NCI-H187 (cell line): ENCODE results near the gene SUMO4.
"Not testable (repeated sequence)": the region's sequence is repeated elsewhere in the genome, so short reads cannot be mapped to it uniquely, and the experiment has no call there.

ENCODE experiments used
- DNase-seq, 2 experiments: peaks; one replicate each; lab custom pipeline; 2025; lab: John Stamatoyannopoulos, UW

SUMO4 gene

GRCh38 chr6:149431905-149432775, 32.1 kb downstream of the SUMO4 start:
- DNase-seq: peak; percentile 46 to 48

GRCh38 chr6:149433405-149433804, 33.3 kb downstream of the SUMO4 start:
- DNase-seq: no peak

DNA sequence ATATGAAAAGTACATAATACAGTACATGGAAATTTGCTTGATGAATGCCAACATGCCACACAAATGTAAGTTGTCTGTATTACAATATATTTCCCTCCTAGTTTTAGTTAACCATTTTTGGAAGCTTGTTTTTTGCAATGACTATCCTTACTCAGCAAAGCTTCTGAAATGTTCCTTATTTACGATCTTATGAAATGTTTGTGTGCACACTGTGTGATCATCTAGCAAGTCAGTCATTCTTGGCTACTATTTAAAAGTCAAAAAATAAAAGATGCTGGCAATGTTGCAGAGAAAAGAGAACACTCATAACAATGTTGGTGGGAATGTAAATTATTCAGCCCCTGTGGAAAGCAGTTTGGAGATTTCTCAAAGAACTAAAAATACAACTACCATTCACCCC, 33.8 kb downstream of the SUMO4 start:
- DNase-seq: no peak

DNA sequence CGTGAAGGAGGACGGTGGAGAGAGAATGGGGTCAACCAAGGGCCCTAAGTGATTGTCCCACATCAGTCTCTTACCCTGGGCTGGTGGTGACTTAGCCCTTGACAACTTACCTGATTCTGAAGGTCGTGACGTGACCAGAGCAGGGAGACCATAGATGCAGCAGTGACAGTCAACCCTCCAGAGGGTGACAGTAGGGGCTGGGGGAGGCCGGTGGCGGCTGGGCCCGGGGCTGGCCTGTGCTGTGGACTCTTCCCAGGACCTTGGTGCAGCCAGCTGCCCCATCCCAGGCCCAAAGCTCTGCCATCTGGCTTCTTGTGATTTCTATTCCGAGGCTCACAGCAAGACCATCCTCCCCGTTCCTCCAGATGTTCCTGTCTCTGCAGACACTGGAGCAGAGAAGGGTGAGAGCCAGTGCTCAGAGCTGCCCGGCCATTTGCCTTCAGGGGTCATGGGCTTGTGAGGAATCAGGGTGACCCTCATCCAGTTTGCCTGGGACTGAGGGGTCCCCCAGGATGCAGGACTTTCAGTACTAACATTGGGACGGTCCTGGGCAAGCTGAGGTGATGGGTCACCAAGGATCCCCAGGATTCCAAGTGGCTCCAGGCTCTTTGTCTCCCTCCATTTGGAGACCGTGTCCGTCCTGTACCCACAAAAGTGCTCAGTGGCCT, 36.0 kb downstream of the SUMO4 start:
- no peak for DNase-seq

GRCh38 chr6:149436647-149437046, 36.6 kb downstream of the SUMO4 start:
- no peak for DNase-seq

DNA sequence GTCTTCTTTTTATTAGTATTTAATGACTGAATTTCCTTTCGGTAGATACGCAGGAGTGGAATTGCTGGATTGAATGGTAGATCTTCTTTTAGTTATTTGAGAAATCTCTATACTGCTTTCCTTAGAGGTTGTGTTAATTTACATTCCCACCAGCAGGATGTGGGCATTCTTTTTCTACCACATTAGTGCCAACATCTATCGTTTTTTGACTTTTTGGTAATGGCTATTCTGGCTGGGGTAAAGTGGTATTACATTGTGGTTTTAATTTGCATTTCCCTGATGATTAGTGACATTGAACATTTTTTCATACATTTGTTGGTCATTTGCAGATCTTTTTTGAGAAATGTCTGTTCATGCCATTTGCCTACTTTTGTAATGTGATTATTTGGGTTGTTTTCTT, 37.1 kb downstream of the SUMO4 start:
- no peak for DNase-seq

DNA sequence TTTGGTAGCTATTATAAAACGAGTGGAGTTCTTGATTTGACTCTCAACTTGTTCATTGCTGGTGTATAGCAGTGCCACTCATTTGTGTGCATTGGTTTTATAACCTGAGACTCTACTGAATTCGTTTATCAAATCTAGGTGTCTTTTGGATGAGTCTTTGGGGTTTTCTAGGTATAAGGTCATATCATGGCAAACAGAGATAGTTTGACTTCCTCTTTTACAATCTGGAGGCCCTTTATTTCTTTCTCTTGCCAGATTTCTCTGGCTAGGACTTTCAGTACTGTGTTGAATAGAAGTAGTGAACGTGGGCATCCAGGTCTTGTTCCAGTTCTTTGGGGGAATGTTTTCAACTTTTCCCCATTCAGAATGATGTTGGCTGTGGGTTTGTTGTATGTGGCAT, 38.8 kb downstream of the SUMO4 start:
- DNase-seq: no peak

GRCh38 chr6:149439626-149440025, 39.6 kb downstream of the SUMO4 start:
- no peak for DNase-seq

GRCh38 chr6:149440735-149441671, 40.9 kb downstream of the SUMO4 start:
- no peak for DNase-seq

- no peak for DNase-seq
Measured at GRCh38 chr6:149441740-149442139, 41.7 kb downstream of the SUMO4 start.

DNA sequence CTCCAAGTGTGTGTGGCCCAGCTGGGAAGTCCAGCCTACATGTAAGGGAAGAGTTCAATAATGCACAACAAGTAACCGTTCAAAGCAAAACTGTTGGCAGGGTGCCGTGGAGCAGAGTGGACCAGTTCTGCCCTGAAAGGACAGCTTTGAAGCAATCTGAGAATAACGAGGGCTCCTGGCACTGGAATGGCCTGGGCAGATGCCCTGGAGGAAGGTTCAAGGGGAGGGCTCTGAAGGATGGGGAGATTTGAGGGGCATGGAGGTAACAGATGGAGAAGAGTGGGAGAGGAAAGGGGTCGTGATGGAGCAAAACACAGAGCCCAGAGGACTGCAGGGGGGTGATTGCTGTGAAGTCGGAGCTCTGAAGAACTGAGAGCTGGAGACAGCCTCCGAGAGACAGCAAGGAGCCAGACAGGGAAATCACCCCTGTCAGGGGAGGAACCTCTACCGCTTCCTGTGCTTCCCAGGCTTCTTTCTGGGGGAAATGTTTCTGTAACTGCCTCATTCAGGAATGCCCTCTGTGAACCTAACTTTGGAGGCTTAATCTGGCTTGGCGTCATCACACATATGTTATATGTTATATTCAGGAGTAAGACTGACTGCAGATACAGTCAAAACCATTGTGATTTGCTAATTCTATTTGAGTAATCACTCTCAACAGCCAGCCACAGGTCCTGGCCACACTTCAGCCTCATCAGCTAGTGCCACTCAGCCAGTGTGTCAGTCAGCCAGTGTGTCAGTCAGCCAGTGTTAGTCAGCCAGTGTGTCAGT, 43.5 kb downstream of the SUMO4 start:
- DNase-seq: no peak

- DNase-seq: not testable (repeated sequence)
Measured at GRCh38 chr6:149444360-149445094, 44.5 kb downstream of the SUMO4 start.

- no peak for DNase-seq
Measured at GRCh38 chr6:149445095-149445466, 45.0 kb downstream of the SUMO4 start.

DNA sequence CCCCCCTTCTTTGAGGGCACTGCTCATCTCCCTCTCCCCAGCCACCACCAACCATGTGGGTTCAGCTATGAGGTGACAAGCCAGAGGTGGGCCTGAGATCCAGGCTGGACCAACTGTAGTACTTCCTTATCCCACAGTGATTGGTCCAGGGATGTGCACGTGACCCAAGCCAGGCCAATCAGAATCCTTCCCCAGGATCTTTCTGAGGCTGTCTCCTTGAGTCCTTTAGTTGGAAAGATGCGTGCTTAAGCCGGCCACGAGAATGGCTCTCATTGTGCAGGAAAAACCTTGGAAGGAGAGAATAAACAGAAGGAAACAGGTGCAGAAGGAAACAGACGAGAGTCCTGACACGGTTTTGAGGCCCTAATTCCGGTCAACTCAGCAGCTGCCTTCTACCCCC, 45.5 kb downstream of the SUMO4 start:
- no peak for DNase-seq

DNA sequence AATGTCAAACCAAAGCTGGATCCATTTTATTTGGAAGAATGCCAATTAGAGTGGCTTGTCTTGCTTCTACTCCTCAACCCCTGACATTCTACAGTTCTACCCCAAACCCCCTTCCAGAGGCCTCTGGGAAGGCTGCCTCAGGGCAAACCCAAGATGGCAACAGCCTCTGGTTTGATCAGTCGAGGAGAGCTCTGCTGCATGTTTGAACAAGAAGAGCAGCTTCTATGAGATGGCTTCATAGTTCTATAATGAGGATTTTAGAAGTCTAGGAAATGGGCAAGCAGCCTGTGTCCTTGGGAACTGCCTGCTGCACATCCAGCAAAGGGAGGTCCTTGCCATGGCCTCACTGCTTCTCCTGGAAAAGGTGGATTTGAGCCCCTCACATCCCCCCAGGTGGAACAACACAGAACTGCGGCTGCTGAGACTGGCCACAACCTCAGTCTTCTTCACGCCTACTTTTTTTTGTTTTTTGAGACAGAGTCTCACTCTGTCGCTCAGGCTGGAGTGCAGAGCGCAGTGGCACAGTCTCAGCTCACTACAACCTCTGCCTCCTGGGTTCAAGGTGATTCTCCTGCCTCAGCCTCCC, 46.8 kb downstream of the SUMO4 start:
- DNase-seq: no peak

GRCh38 chr6:149448821-149449453, 48.9 kb downstream of the SUMO4 start:
- no peak for DNase-seq

DNA sequence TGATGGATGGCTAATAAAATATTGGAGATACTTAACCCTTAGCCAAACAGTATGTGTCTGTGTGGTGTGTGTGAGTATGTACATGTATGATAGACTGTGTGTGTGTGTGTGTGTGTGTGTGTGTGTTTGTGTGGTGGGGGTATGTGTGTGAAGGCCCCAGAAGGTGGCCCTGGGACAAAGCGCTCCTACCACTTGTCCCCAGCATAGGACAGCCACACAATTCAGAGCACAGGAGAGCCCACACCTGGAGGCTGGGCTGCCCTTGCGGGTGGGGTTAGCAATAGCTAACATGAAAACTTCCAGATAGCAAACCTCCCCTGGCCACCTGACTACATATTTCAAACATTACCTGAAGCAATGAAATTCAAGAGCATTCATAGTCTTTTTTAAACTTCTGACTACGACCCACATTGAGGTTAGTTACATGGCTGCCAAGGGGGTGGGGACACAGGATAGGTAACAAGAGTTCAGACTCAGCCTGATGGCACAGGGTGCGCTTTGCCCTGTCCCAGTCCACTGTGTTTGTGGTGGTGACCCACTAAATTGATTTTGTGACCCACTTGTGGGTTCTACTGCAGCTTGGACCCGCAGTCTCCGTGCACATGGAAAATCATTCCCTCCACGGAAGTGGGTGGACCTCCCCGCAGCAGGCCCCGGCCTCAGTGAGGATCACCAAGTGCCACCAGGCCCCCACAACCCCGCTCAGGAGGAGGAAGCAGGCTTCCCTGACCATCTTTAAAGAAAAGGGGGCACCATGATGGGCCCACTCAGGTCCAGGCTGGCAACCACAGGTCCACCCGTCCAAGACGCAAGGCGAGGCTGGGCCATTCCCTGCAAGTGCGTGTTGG, 50.0 kb downstream of the SUMO4 start:
- DNase-seq: no peak
